GM21619 (cell line): ENCODE results near the gene EMB.
"Not testable (repeated sequence)": the region's sequence is repeated elsewhere in the genome, so short reads cannot be mapped to it uniquely, and the experiment has no call there.

Source experiments
- ATAC-seq: cut with Tn5 transposase; IDR thresholded peaks from one replicate; pipeline ENCODE4 v1.9.1; 2021; ENCODE audit not compliant: unreplicated experiment

Gene EMB

DNA sequence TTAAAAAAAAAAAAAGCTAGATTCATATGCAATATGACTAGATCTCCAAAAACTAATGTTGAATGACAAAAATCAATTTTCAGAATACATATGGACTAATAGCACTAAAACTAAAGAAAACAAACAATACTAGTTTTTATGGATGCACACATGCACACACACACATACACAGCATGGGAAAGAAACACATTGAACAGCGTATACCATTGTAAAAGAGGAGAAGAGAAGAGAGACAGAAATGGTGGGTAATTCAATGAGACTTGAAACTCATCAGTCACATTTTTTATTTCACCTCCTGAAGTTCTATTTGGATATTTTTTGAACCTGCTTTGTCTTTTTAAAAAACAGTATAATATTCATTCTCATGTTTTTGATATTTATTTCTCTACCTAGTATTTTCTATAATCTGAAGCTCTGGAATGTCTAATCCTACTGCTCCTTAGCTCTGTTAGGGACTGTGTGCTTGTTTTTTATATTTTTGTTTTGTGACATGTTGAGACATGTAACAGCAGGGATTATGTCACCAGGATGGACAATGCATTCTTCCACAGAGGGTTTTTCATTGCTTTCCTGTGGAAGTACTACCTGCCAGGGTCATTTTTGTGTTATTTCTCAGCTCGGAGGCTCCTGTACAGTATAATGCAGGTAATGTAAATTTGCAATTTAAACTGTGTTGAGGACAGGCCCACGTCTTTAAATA is 17.8 kb downstream of the EMB start:
- ATAC-seq, result not testable (repeated sequence)

DNA sequence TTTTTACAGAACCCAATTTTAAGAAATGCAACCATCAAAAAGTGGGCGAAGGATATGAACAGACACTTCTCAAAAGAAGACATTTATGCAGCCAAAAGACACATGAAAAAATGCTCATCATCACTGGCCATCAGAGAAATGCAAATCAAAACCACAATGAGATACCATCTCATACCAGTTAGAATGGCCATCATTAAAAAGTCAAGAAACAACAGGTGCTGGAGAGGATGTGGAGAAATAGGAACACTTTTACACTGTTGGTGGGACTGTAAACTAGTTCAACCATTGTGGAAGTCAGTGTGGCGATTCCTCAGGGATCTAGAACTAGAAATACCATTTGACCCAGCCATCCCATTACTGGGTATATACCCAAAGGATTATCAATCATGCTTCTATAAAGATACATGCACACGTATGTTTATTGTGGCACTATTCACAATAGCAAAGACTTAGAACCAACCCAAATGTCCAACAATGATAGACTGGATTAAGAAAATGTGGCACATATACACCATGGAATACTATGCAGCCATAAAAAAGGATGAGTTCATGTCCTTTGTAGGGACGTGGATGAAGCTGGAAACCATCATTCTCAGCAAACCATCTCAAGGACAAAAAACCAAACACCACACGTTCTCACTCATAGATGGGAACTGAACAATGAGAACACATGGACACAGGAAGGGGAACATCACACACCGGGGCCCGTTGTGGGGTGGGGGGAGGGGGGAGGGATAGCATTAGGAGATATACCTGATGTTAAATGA is 19.7 kb downstream of the EMB start:
- not testable (repeated sequence) for ATAC-seq

DNA sequence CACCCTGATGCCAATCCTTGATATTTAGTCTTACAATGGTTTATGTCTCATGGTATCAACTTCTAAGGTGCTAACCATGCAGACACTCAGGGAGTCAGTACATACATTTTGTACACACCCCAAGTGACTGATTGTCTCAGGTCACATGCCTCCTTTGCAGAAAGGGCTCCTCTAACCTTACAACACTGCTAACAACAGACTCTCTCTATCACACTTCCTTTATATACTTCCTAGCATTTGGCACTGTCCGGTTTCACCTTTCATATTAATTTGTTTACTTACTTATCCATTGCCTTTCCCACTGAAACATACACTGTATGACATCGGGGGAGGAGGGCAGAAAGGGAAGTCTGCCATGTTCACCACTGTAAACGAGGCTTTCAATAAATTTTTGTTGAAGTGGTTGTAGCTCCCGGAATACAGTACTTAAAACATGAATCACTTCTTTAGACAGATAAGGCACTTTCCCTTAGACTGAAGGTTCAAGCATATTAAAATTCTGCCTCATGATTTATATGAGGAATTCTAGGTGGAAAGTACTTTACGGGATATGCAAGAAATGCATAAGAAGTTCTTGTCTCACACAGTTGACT is 20.6 kb downstream of the EMB start:
- ATAC-seq, result no peak

DNA sequence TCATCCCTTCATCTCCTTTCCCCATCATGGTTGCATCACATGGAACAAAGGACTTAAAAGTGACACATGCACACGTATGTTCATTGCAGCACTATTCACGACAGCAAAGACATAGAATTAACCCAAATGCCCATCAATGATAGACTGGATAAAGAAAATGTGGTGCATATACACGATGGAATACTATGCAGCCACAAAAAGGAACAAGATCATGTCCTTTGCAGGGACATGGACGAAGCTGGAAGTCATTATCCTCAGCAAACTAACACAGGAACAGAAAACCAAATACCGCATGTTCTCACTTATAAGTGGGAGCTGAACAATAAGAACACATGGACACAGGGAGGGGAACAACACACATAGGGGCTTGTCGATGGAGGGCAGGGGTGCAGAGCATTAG is 21.4 kb downstream of the EMB start:
- not testable (repeated sequence) for ATAC-seq

DNA sequence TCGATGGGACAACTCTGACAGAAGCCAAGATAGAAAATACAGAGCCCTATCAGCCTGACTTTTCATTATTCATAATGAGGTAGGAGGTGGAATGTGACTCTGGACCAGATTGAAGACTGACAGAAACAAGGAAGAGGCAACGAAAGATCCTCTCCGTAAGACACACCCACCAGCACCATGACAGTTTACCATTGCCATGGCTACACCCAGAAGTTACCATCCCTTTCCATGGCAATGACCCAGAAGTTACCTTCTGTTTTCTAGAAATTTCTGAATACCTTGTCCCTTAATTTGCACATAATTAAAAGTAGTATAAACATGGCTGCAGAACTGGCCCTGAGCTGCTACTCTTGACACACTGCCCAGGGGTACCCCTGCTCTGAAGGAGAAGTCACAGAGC is 24.5 kb downstream of the EMB start:
- not testable (repeated sequence) for ATAC-seq

DNA sequence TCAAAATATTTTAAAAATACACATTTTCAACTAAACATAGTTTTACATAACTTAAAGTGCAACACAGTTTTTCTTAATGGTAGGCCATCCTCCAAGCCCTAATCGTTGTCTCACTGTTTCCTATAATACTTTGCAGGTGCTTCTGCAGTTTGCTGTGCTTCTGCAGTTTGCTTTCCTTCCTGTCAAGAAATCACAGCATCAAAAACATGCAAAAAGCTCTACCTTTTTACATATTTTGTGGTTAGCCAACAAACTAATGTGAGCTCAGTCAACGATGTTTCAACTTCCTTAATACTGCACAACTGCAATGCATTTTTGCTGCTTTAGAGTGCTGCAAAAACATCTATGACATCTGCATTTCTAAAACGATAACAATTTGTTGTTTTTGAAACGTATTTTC is 25.2 kb downstream of the EMB start:
- peak; percentile 88 for ATAC-seq

DNA sequence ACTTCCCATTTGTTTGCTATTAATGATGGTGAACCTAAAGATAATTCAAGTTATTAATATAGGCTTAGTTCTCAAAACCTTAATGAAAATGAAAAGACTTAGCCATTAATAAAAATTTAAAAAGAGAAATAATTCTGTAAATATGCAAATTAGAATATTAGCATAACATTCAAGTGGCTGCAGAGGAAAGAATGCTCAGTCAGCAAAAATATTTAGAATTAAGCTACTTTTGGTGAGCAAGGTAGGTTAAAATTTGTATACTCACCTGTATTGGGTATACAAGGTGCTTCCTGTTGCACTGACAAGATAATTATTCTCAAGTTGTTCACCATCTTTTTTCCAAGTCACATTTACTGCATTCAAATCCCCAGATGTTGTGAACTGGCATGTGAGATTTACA is 30.2 kb downstream of the EMB start:
- not testable (repeated sequence) for ATAC-seq

DNA sequence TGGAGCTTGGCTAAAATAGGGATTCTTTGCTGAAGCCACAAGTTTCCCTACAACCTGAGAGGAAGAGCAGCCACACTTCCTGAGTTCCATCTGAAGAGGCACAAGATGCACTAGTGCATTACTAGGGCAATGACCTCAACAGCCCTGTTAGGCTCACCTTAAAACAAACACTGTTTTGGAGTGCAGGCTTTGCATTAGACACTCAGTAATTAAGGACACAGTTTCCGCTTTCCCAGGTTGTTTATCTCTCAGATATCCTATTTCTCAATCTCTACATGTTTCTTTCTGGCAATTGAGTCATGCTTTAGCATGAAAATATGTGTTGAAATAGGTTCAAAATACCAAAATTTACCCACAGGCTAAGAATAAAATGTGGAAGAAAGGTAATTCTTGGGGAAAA is 34.2 kb downstream of the EMB start:
- ATAC-seq, result no peak

DNA sequence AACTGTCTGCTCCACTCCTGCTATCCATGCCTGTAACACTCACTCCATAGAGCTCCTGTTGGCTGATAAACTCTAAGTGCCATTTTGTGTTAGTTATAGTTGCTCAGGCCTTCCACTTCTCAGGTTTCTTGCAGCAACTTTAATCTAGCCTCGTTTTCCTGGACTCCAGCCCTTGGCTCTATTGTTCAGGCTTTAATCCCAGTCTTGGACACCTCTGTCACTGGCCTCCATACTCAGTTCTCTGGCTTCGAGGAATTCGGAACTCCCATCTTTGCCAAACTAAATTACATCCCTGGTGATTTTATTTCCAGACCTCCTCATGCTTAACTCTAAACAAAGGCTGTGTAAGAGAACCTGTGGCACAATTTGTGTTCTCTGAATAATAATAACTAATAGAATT is 39.8 kb downstream of the EMB start:
- ATAC-seq, result no peak

DNA sequence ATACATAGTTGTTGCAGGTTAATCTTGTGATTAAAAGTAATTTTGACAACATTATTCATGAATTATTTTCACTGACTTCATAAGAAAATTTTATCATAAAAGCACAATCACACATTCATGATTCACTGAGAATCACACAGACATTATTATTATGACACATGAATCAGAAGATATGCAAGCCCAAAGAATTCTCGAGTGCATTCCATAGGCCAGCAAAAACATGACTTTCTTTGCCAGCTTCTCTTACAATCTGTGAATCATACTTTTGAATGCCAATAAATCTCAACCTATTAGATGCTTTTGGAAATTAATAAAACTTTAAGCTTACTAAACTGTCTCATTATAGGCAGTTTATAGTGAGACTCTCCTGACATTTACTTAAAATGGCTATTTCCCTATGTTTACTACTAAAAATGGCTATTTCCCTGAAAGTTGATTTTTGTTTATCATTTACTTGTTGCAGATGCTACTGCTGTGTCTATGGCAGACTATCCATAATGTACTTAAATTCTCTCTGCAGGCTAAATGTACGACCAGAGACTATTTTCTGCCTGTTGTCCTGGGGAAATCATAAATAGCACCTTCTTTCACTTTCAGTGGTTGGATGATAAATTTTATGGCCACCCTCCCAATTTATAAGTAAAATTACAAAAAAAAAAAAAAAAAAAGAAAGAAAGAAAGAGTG is 47.0 kb downstream of the EMB start:
- not testable (repeated sequence) for ATAC-seq

DNA sequence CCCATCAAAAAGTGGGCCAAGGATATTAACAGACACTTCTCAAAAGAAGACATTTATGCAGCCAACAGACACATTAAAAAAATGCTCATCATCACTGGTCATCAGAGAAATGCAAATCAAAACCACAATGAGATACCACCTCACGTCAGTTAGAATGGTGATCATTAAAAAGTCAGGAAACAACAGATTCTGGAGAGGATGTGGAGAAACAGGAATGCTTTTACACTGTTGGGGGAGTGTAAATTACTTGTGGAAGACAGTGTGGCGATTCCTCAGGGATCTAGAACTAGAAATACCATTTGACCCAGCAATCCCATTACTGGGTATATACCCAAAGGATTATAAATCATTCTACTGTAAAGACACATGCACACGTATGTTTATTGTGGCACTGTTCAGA is 48.8 kb downstream of the EMB start:
- not testable (repeated sequence) for ATAC-seq

DNA sequence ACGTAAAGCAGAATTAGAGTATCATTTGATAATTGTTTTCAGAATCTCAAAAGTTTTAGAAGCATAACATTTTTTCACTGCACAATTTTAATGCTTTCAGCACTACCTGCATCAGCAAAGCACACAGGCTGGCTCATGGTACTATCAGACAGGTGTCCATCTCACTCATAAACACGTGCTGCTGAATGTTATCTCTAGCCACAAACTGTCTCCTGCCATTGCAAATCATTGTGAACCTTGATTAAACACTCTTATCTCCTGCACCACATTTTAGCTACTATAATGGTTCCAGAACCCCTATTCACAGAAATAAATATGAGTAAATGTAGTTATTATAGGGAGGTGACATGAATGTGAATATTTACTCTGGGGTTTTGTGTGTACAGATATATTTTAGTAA is 56.7 kb downstream of the EMB start:
- not testable (repeated sequence) for ATAC-seq

DNA sequence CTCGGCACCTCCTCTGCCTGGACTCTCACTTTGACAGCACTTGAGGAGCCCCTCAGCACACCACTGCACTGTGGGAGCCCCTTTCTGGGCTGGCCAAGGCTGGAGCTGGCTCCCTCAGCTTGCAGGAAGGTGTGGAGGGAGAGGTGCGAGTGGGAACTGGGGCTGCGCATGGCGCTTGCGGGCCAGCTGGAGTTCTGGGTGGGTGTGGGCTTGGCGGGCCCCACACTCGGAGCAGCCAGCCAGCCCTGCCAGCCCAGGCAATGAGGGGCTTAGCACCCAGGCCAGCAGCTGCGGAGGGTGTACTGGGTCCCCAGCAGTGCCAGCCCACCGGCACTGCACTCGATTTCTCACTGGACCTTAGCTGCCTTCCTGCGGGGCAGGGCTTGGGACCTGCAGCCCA is 64.4 kb downstream of the EMB start:
- ATAC-seq, result not testable (repeated sequence)

DNA sequence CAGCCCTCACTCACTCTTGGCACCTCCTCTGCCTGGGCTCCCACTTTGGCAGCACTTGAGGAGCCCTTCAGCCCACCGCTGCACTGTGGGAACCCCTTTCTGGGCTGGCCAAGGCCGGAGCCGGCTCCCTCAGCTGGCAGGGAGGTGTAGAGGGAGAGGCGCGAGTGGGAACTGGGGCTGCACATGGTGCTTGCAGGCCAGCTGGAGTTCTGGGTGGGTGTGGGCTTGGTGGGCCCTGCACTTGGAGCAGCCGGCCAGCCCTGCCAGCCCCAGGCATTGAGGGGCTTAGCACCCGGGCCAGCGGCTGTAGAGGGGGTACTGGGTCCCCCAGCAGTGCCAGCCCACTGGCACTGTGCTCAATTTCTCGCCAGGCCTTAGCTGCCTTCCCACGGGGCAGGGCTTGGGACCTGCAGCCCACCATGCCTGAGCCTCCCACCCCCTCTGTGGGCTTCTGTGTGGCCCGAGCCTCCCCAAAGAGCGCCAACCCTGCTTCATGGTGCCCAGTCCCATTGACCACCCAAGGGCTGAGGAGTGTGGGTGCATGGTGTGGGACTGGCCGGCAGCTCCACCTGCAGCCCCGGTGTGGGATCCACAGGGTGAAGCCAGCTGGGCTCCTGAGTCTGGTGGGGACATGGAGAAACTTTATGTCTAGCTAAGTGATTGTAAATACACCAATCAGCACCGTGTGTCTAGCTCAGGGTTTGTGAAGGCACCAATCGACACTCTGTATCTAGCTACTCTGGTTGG is 71.6 kb downstream of the EMB start:
- not testable (repeated sequence) for ATAC-seq

DNA sequence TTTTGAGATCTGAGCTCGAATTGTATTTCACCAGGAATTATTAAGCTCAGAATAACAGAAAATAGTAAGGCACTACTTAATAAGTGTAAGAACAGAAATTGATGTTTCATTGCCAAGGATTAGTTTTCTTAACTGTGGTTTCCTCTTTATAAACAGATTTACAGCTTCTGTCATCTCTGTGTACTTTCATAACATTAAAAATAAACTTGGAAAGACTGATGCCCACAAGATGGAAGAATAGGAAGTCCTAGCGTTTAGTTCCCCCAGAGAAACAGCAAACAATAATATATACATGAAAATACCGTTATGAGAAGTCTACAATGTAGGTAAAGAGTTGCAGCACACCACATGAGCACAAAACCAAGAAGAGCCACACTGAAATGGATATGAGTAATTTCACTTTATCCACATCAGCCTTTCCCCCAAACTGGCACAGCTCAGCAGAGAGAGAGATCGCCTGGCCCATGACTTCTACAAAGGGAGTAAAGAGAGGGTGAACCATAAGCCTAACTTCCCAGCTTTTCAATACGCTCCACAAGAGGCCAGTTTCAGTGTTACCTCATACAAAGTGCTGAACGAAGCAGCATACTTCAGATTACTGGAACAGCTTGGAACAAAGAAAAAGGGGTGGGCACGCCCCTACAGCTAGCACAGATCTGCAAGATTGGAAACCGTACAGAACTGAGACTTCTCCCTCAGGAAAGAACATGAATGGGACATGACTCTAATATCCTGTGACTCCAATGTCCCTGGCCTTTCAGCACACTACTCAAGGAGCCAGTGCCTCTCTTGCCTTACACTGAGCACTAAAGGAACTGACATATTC is 75.4 kb downstream of the EMB start:
- ATAC-seq, result no peak

DNA sequence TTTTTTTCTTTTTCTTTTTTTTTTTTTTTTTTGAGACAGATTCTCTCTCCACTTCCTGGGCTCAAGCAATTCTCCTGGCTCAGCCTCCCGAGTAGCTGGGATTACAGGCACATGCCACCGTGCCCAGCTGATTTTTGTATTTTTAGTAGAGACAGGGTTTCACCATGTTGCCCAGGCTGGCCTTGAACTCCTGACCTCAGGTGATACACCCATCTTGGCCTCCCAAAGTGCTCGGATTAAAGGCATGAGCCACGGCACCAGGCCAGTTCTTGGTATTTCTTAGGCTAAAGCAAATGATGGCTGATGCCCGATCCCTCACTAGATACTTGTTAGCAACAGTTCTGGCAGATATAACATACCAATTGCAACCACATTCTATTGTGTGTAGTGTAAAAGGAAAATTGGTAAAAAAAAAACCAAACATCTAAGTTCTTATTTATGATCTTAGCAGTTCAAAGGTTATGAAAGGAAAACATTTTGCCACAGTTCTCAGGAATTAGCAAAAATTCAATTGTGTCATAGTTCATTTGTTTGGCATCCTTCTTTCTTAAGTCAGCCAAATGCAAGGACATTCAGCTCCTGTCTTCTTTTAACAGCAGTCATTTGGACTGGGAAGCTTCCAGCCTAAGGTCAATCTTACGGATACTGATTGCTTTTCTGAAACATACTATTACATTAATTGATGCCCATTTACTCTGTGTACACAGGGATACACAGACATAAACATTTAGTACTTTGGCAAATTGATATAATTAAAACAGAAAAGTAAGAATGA is 76.4 kb downstream of the EMB start:
- ATAC-seq, result not testable (repeated sequence)

DNA sequence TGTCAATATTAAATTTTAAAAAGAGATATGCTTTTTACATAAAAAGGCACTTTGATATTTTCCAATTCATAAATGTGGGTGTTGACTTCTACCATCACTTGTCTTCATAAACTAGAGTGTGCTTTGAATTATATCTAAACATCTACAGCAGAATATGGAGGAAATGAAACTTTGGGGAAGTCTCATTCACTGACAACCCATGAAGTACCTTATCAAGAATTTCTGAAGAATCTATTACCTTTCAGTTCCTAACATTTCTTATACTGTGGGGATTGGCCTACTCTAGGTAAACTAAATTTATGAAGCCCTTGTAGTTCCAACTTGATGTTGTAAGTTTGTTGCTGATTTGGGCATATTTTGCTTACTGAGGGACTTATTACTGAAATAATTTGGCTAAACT is 81.9 kb downstream of the EMB start:
- ATAC-seq, result no peak

DNA sequence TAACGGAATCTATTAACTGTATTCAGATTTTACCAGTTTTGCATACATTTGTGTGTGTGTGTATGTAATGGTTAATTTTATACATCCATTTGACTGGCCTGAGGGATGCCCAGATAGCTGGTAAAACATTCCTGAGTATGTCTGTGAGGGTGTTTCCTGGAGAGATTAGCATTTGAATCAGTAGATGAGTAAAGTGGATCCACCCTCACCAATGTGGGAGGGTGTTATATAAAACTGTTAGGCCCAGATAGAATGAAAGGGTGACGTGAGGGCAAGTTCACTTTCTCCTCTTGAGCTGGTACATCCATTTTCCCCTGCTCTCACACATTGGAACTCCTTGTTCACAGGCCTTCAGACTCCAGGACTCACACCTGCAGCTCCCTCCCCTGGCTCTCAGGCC is 88.7 kb downstream of the EMB start:
- no peak for ATAC-seq
